HL-60 (cell line): ENCODE measurements around the gene SF3B3.

Experiments used
- CTCF ChIP-seq: IDR thresholded peaks from one replicate; pipeline ENCODE4 v1.5.1; 2011; ENCODE audit warnings: low read length, control low read depth, inconsistent platforms; ENCODE audit not compliant: insufficient read depth
- GABPA ChIP-seq: IDR thresholded peaks from 2 replicates; pipeline ENCODE4 v1.6.1; 2012; ENCODE audit warnings: low read depth
- POLR2AphosphoS5 ChIP-seq: IDR thresholded peaks from 2 replicates; pipeline ENCODE4 v1.6.1; 2012; ENCODE audit warnings: low read depth
- REST ChIP-seq: IDR thresholded peaks from 2 replicates; pipeline ENCODE4 v1.6.1; 2012; ENCODE audit warnings: low read depth; ENCODE audit not compliant: insufficient replicate concordance
- SPI1 ChIP-seq: IDR thresholded peaks from 2 replicates; pipeline ENCODE4 v1.6.1; 2012; ENCODE audit warnings: low read depth, mild to moderate bottlenecking, borderline replicate concordance

- TF ChIP-seq CTCF (no peak), POLR2AphosphoS5 (no peak), REST (no peak), GABPA (no peak), SPI1 (no peak)
Measured at GRCh38 chr16:70540994-70541393, 17.4 kb downstream of the SF3B3 start.
